Upper lobe of left lung (tissue), 6 donors: ENCODE data around the gene COMMD2. TPM values are rescaled to one million over a fixed set of nuclear protein-coding genes. Genes with fewer than 3 reads are reported as not detected.

Experiments used
- ATAC-seq, 2 donors: fragments of 200-7000 bp; cut with Tn5 transposase; one replicate each; pipeline ENCODE4 v1.9.1; 2022; ENCODE audit warnings: mild to moderate bottlenecking in 2 of 2, moderate library complexity in 2 of 2; ENCODE audit not compliant: low FRiP score in 2 of 2
- DNase-seq, 2 donors: peaks; one replicate each; pipeline ENCODE4 v3.0.0-alpha.2; 2019 to 2020
- H3K27ac ChIP-seq, 4 donors: fragments of 200-600 bp; sonication (generic); one replicate each; pipeline ENCODE4 v1.5.1; 2016 to 2019
- H3K27me3 ChIP-seq, 4 donors: fragments of 200-600 bp; sonication (generic); one replicate each; pipeline ENCODE4 v1.5.1; 2017 to 2019
- H3K36me3 ChIP-seq, 4 donors: fragments of 200-600 bp; sonication (generic); one replicate each; pipeline ENCODE4 v1.5.1; 2016 to 2019
- H3K4me1 ChIP-seq, 4 donors: fragments of 200-600 bp; sonication (generic); one replicate each; pipeline ENCODE4 v1.5.1; 2018 to 2019
- H3K4me3 ChIP-seq, 4 donors: fragments of 200-600 bp; sonication (generic); one replicate each; pipeline ENCODE4 v1.5.1; 2017 to 2019; ENCODE audit warnings: mild to moderate bottlenecking in 2 of 4, moderate library complexity in 1 of 4
- H3K9me3 ChIP-seq, 4 donors: fragments of 200-600 bp; sonication (generic); one replicate each; pipeline ENCODE4 v1.5.1; 2018 to 2019
- CTCF ChIP-seq, 6 experiments: fragments of 450-650 bp in 4 of 6; fragments of 200-600 bp in 2 of 6; sonication (generic) in 2 of 6; IDR thresholded peaks; one replicate each; pipeline ENCODE4 v1.5.1; 2016 to 2019; ENCODE audit warnings: antibody characterized with exemption in 6 of 6
- EP300 ChIP-seq, 4 donors: sonication (generic); formaldehyde crosslinking; IDR thresholded peaks; one replicate each; pipeline ENCODE4 v1.5.1; 2017; ENCODE audit warnings: antibody characterized with exemption in 4 of 4, control low read depth in 2 of 4
- POLR2A ChIP-seq, 4 donors: fragments of 450-650 bp; IDR thresholded peaks; one replicate each; pipeline ENCODE4 v1.5.1; 2016 to 2017; ENCODE audit warnings: antibody characterized with exemption in 4 of 4, mild to moderate bottlenecking in 2 of 4
- POLR2AphosphoS5 ChIP-seq, 2 donors: sonication (generic); formaldehyde crosslinking; IDR thresholded peaks; one replicate each; pipeline ENCODE4 v1.5.1; 2017; ENCODE audit warnings: antibody characterized with exemption in 2 of 2
- WGBS, 2 donors: methylation state at CpG; one replicate each; pipeline ENCODE4 v1.1.5; 2017 to 2018; 5-methylcytosine and 5-hydroxymethylcytosine counted together
- total RNA-seq, 6 donors: library from RNA; depleted of rRNA in 4 of 6; stranded (reverse); fragments of >200 nt in 4 of 6; gene quantifications; one replicate each; pipeline versions ENCODE4 v1.1.0 to v1.2.1, GENCODE V29; 2016 to 2021
- donor health status: DM: no; HTN: no; CAD: no; lungs with moderate emphysema.
- donor health status: DM: no; HTN: yes; CAD: no; lungs with severe emphysema.

Gene COMMD2
- total RNA-seq, 6 donors from 2014 or later: 11.5 to 44.0 (median 39.4) TPM

- DNase-seq (peak in 1 of 2 donors; percentile 46), ATAC-seq (no peak)
- Histone ChIP-seq H3K9me3 (no peaks in the 10 kb centered on the region), H3K4me3 (no peak overlapping the region), H3K27me3 (no peaks in the 10 kb centered on the region), H3K36me3 (no peaks in the 10 kb centered on the region), H3K27ac (no peak overlapping the region), H3K4me1 (no peaks in the 10 kb centered on the region)
- WGBS, 2 donors: 89 to 94% methylated on average over 6 of the region's 6 CpGs
- TF ChIP-seq CTCF (IDR thresholded peaks at IDR 0.05): no peak
- TF ChIP-seq POLR2A (IDR thresholded peaks at IDR 0.05): no peak
- TF ChIP-seq EP300 (IDR thresholded peaks at IDR 0.05): no peak
- TF ChIP-seq POLR2AphosphoS5 (IDR thresholded peaks at IDR 0.05): no peak
These were observed 15.4 kb upstream of the COMMD2 start for GRCh38 chr3:149767720-149768119.

GRCh38 chr3:149765762-149766334 lies 13.6 kb upstream of the COMMD2 start:
- peak in 1 of 2 donors; percentile 63 for ATAC-seq

GRCh38 chr3:149764302-149764701 lies 12.0 kb upstream of the COMMD2 start:
- Histone ChIP-seq H3K36me3 (no peaks in the 10 kb centered on the region), H3K27ac (no peak overlapping the region), H3K4me3 (no peak overlapping the region), H3K9me3 (no peaks in the 10 kb centered on the region), H3K27me3 (no peaks in the 10 kb centered on the region), H3K4me1 (no peaks in the 10 kb centered on the region)
- DNase-seq (no peak), ATAC-seq (no peak)
- WGBS, 2 donors: 80 to 82% methylated on average over 1 of the region's 1 CpG
- TF ChIP-seq CTCF (IDR thresholded peaks at IDR 0.05): no peak
- no peak for TF ChIP-seq POLR2A (IDR thresholded peaks at IDR 0.05)
- no peak for TF ChIP-seq EP300 (IDR thresholded peaks at IDR 0.05)
- no peak for TF ChIP-seq POLR2AphosphoS5 (IDR thresholded peaks at IDR 0.05)

More at GRCh38 chr3:149765762-149766334, 13.6 kb upstream of the COMMD2 start:
- TF ChIP-seq CTCF (IDR thresholded peaks at IDR 0.05): peak in 3 of 6 experiments; percentile 23 to 40 (median 38)
- no peak for TF ChIP-seq EP300 (IDR thresholded peaks at IDR 0.05)
- Histone ChIP-seq H3K27ac (no peak overlapping the region), H3K27me3 (no peaks in the 10 kb centered on the region), H3K9me3 (no peaks in the 10 kb centered on the region), H3K4me1 (no peaks in the 10 kb centered on the region), H3K4me3 (no peak overlapping the region), H3K36me3 (no peaks in the 10 kb centered on the region)
- DNase-seq: no peak
- WGBS, 2 donors: 66 to 73% methylated on average over 2 of the region's 2 CpGs

- 84 to 85% methylated on average over 2 to 3 of the region's 3 CpGs for WGBS, 2 donors
- TF ChIP-seq CTCF (IDR thresholded peaks at IDR 0.05) (no peak), POLR2A (IDR thresholded peaks at IDR 0.05) (no peak), EP300 (IDR thresholded peaks at IDR 0.05) (no peak), POLR2AphosphoS5 (IDR thresholded peaks at IDR 0.05) (no peak)
- Histone ChIP-seq H3K36me3 (no peaks in the 10 kb centered on the region), H3K4me1 (no peaks in the 10 kb centered on the region), H3K27ac (no peak overlapping the region), H3K4me3 (no peak overlapping the region), H3K9me3 (no peaks in the 10 kb centered on the region), H3K27me3 (no peaks in the 10 kb centered on the region)
- ATAC-seq (no peak), DNase-seq (no peak)
These were observed 11.4 kb upstream of the COMMD2 start for GRCh38 chr3:149763565-149764195.

- TF ChIP-seq POLR2A (IDR thresholded peaks at IDR 0.05) (no peak), POLR2AphosphoS5 (IDR thresholded peaks at IDR 0.05) (no peak), EP300 (IDR thresholded peaks at IDR 0.05) (no peak), CTCF (IDR thresholded peaks at IDR 0.05) (no peak)
- no peaks in the 10 kb centered on the region for H3K9me3 ChIP-seq
- H3K27ac ChIP-seq: no peak overlapping the region
- H3K4me3 ChIP-seq: no peak overlapping the region
- peaks cover 11 to 25% (median 14%) of the 10 kb centered on the region in 4 donors for H3K4me1 ChIP-seq
- H3K36me3 ChIP-seq: peaks cover 0 to 18% (median 8%) of the 10 kb centered on the region in 4 donors
- no peaks in the 10 kb centered on the region for H3K27me3 ChIP-seq
- ATAC-seq: no peak
- no peak for DNase-seq
These were observed 1.4 kb upstream of the COMMD2 start for GRCh38 chr3:149753717-149754116.
